ENCODE data around the gene INPP5E.

The INPP5E gene

DNA sequence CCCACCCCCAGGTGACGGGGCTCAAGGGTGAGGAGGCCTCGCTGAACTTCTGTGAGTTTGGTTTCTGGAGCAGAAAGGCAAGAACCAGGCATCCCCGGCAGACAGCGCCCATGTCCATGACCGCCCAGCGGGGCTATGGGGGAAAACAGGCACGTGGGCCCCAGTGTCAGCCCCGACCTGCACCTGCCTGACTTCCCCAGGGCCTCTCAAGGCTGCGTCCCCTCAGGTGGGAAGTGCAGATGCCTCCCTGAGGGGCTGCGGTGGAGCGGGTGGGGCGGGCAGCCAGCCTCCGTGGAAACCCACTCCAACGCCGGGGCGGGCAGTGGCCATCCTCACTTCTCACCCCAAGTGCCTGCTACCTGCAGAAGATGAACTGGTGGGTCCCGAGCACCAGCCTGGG, 59.3 kb downstream of the INPP5E start:
- DNase-seq, result no peak

DNA sequence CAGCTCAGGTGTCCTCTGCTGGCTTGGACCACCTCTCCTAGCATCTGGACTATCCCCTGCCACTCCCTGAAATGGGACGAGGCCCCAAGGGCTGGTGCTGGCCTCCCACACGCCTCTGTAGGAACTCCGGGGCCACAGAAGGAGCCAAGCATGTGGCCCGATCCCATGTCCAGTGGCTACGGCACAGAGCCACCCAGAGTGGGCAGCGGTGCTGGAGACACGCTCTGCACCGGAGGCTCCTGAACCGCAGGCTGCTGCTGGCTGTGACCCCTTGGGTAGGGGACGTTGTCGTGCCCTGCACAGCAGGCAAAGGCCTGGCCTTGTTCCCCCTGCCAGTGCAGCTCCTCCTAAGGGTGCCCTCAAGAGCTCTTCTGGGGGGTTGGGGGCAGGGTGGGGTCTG, 59.8 kb downstream of the INPP5E start:
- DNase-seq, result no peak

DNA sequence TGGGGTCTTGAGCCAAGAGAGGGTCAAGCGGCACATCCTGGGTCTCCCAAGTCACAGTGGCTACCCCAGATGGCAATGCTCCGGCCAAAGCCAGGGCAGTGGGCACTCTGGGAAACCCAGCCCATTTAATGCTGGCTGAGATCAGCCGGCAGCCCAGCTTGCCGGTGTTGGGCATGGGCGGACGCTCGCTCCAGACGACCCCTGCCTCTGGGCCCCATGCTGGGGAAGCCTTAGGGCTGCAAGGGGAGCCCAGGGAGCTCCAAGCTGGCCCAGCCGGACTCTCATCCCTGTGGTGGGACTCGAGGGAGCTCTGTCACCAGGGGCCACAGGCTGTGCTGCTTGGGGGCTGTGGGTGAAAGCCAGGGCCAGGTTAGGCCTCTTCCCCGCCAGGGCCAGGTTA, 60.2 kb downstream of the INPP5E start:
- DNase-seq, result no peak

DNA sequence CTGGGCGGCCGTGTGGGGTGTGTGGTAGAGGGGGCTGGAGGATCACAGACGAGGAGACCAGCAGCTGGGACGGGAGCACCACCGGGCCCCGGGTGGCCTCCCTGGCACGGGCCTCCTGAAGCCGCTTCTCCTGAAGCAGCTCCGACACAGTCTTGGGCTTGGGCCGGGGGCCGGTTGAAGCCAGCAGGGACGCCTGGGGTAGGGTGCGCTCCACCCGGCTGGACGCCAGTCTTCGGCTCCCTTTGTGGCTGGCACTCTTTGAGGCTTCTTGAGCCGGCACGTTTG, 60.7 kb downstream of the INPP5E start:
- no peak for DNase-seq
